ENCODE data around the gene DNAJC6.
"Not testable (repeated sequence)": the region's sequence is repeated elsewhere in the genome, so short reads cannot be mapped to it uniquely, and the experiment has no call there.

Gene DNAJC6

GRCh38 chr1:65435987-65436386 is 126.6 kb downstream of the DNAJC6 start:
- DNase-seq: peak; percentile 17

- DNase-seq: no peak
Measured at GRCh38 chr1:65437616-65438015, 128.3 kb downstream of the DNAJC6 start.

- no peak for DNase-seq
Measured at GRCh38 chr1:65440322-65440900, 131.1 kb downstream of the DNAJC6 start.

GRCh38 chr1:65440915-65441314 is 131.6 kb downstream of the DNAJC6 start:
- no peak for DNase-seq

- no peak for DNase-seq
Measured at GRCh38 chr1:65441464-65441863, 132.1 kb downstream of the DNAJC6 start.

- no peak for DNase-seq
Measured at GRCh38 chr1:65442442-65442841, 133.1 kb downstream of the DNAJC6 start.

GRCh38 chr1:65443647-65444046 is 134.3 kb downstream of the DNAJC6 start:
- no peak for DNase-seq

- DNase-seq: no peak
Measured at GRCh38 chr1:65444128-65444640, 134.8 kb downstream of the DNAJC6 start.

GRCh38 chr1:65445837-65446236 is 136.5 kb downstream of the DNAJC6 start:
- no peak for DNase-seq

GRCh38 chr1:65449214-65449823 is 140.0 kb downstream of the DNAJC6 start:
- no peak for DNase-seq

GRCh38 chr1:65455678-65456077 is 146.3 kb downstream of the DNAJC6 start:
- DNase-seq: not testable (repeated sequence)

- DNase-seq: no peak
Measured at GRCh38 chr1:65456481-65456880, 147.1 kb downstream of the DNAJC6 start.

GRCh38 chr1:65457868-65458267 is 148.5 kb downstream of the DNAJC6 start:
- no peak for DNase-seq

- DNase-seq: no peak
Measured at GRCh38 chr1:65458730-65459396, 149.5 kb downstream of the DNAJC6 start.

GRCh38 chr1:65459397-65459768 is 150.0 kb downstream of the DNAJC6 start:
- peak; percentile 37 for DNase-seq
